Caco-2 (cell line): ENCODE data around the gene SCGB2A2. TPM values are rescaled to one million over a fixed set of nuclear protein-coding genes. Genes with fewer than 3 reads are reported as not detected.

Source experiments
- BruUV-seq: library from RNA; stranded (reverse); fragments of 400-500 nt; replicated peaks from 2 replicates; lab custom pipeline; 2021; lab: Mats Ljungman, UMichigan
- CTCF ChIA-PET: fragments of 300-600 bp; sonication (Branson Sonifier 250); formaldehyde crosslinking; loops from one replicate; lab custom pipeline; 2022; ENCODE audit warnings: antibody characterized with exemption; lab: Charles Lee
- POLR2A ChIA-PET: fragments of 300-600 bp; sonication (Branson Sonifier 250); formaldehyde crosslinking; loops from one replicate; lab custom pipeline; 2022; ENCODE audit warnings: antibody characterized with exemption; lab: Charles Lee
- DNase-seq, 2 experiments: peaks; one replicate each; pipeline versions ENCODE4 v3.0.0 to v3.0.0-alpha.2; 2020 to 2022
- H3K27me3 ChIP-seq: replicated peaks from 2 replicates; pipeline ENCODE4 v1.6.0; 2011; ENCODE audit warnings: low read length; ENCODE audit not compliant: control insufficient read depth, insufficient read depth
- H3K36me3 ChIP-seq: 2 replicates; pipeline ENCODE4 v1.5.1; 2011; ENCODE audit warnings: low read length; ENCODE audit not compliant: control insufficient read depth, insufficient read depth
- H3K4me1 ChIP-seq: fragments of 250-450 bp; sonication (Bioruptor Pico); 2 replicates; pipeline ENCODE4 v1.5.1; 2020; ENCODE audit warnings: mild to moderate bottlenecking
- H3K4me3 ChIP-seq: 2 replicates; pipeline ENCODE4 v1.5.1; 2011; ENCODE audit warnings: low read depth, mild to moderate bottlenecking, control low read depth, low read length
- H3K9me3 ChIP-seq: fragments of 250-450 bp; sonication (Bioruptor Pico); 2 replicates; pipeline ENCODE4 v1.5.1; 2020; ENCODE audit warnings: mild to moderate bottlenecking, moderate library complexity
- H3K27ac Mint-ChIP-seq: one replicate; pipeline ENCODE4 v1.8.0; 2022; ENCODE audit warnings: mixed read lengths; ENCODE audit not compliant: unreplicated experiment
- H3K27me3 Mint-ChIP-seq: one replicate; pipeline ENCODE4 v1.8.0; 2022; ENCODE audit warnings: mixed read lengths; ENCODE audit not compliant: insufficient read depth, unreplicated experiment
- H3K36me3 Mint-ChIP-seq: one replicate; pipeline ENCODE4 v1.8.0; 2022; ENCODE audit warnings: mild to moderate bottlenecking, mixed read lengths; ENCODE audit not compliant: insufficient read depth, unreplicated experiment
- H3K4me1 Mint-ChIP-seq: one replicate; pipeline ENCODE4 v1.8.0; 2022; ENCODE audit warnings: low read depth, mixed read lengths; ENCODE audit not compliant: unreplicated experiment
- H3K4me3 Mint-ChIP-seq: one replicate; pipeline ENCODE4 v1.8.0; 2022; ENCODE audit warnings: mild to moderate bottlenecking, moderate library complexity, mixed read lengths; ENCODE audit not compliant: unreplicated experiment
- H3K9me3 Mint-ChIP-seq: one replicate; pipeline ENCODE4 v1.8.0; 2022; ENCODE audit warnings: mixed read lengths; ENCODE audit not compliant: unreplicated experiment
- CTCF ChIP-seq, 2 experiments: fragments of 200-600 bp in 1 of 2; IDR thresholded peaks; 1 replicate in 1 of 2; 2 replicates in 1 of 2; pipeline versions ENCODE4 v1.5.1 to v1.8.0; 2011 to 2022; ENCODE audit warnings: antibody characterized with exemption in 1 of 2, control low read depth in 1 of 2, inconsistent platforms in 1 of 2, low read depth in 1 of 2, low read length in 1 of 2, mild to moderate bottlenecking in 1 of 2, moderate library complexity in 1 of 2; ENCODE audit not compliant: insufficient read depth in 1 of 2, severe bottlenecking in 1 of 2, unreplicated experiment in 1 of 2
- intact Hi-C: fragments of 100-400 bp; cut with micrococcal nuclease; formaldehyde crosslinking; loops from one replicate; pipeline ENCODE4 v1.10.0; 2022; ENCODE audit not compliant: unreplicated experiment
- total RNA-seq: library from RNA; stranded (reverse); gene quantifications from 2 replicates; pipeline ENCODE4 v1.2.3, GENCODE V29; 2022

SCGB2A2 gene
- total RNA-seq, 1 experiment from 2014 or later, result not detected

- CTCF ChIA-PET, result interaction anchor here (0.5 kb wide), 1 partner anchor 260 kb away, joined by 3 read pairs; no protein-coding TSS in a partner anchor
- H3K27me3 Mint-ChIP-seq, result peaks cover 14% of the 10 kb centered on the region
These were observed 3.4 kb upstream of the SCGB2A2 start for GRCh38 chr11:62266558-62266957.

GRCh38 chr11:62267050-62267449, 2.9 kb upstream of the SCGB2A2 start:
- POLR2A ChIA-PET, result interaction anchor here (0.7 kb wide), 1 partner anchor 10 kb away, joined by 6 read pairs; no protein-coding TSS in a partner anchor
- no peak for TF ChIP-seq CTCF (IDR thresholded peaks at IDR 0.05; ENCODE audit: insufficient read depth in 1 of 2, low read depth in 1 of 2, low read length in 1 of 2, severe bottlenecking in 1 of 2, unreplicated experiment in 1 of 2)
- no peaks in the 10 kb centered on the region for H3K9me3 Mint-ChIP-seq
- H3K27me3 Mint-ChIP-seq, result peaks cover 14% of the 10 kb centered on the region
- CTCF ChIA-PET, result no interaction called here
- H3K27me3 ChIP-seq, result no peaks in the 10 kb centered on the region; the same call in 1 of the 2 replicates
- no peaks in the 10 kb centered on the region for H3K36me3 Mint-ChIP-seq
- BruUV-seq, result no TSS peak
- DNase-seq, result no peak
- intact Hi-C loops, result no loop called here
- H3K4me3 Mint-ChIP-seq, result no peak overlapping the region
- no peak overlapping the region for H3K4me3 ChIP-seq
- no peaks in the 10 kb centered on the region for H3K4me1 ChIP-seq
- no peaks in the 10 kb centered on the region for H3K9me3 ChIP-seq
- no peaks in the 10 kb centered on the region for H3K36me3 ChIP-seq
- H3K4me1 Mint-ChIP-seq, result no peaks in the 10 kb centered on the region
- H3K27ac Mint-ChIP-seq, result no peak overlapping the region

More at GRCh38 chr11:62266558-62266957, 3.4 kb upstream of the SCGB2A2 start:
- TF ChIP-seq CTCF (IDR thresholded peaks at IDR 0.05; ENCODE audit: insufficient read depth in 1 of 2, low read depth in 1 of 2, low read length in 1 of 2, severe bottlenecking in 1 of 2, unreplicated experiment in 1 of 2), result no peak
- intact Hi-C loops, result no loop called here
- Histone ChIP-seq H3K4me1 (no peaks in the 10 kb centered on the region), H3K27me3 (no peaks in the 10 kb centered on the region; the same call in 1 of the 2 replicates), H3K36me3 (no peaks in the 10 kb centered on the region), H3K4me3 (no peak overlapping the region), H3K9me3 (no peaks in the 10 kb centered on the region)
- no peaks in the 10 kb centered on the region for H3K4me1 Mint-ChIP-seq
- BruUV-seq, result no TSS peak
- no peak overlapping the region for H3K27ac Mint-ChIP-seq
- H3K9me3 Mint-ChIP-seq, result no peaks in the 10 kb centered on the region
- no peak for DNase-seq
- POLR2A ChIA-PET, result interaction anchor here (0.7 kb wide), 1 partner anchor 10 kb away, joined by 6 read pairs; no protein-coding TSS in a partner anchor
- H3K36me3 Mint-ChIP-seq, result no peaks in the 10 kb centered on the region
- H3K4me3 Mint-ChIP-seq, result no peak overlapping the region

GRCh38 chr11:62267576-62267975, 2.4 kb upstream of the SCGB2A2 start:
- H3K9me3 Mint-ChIP-seq, result no peaks in the 10 kb centered on the region
- no TSS peak for BruUV-seq
- no peak for TF ChIP-seq CTCF (IDR thresholded peaks at IDR 0.05; ENCODE audit: insufficient read depth in 1 of 2, low read depth in 1 of 2, low read length in 1 of 2, severe bottlenecking in 1 of 2, unreplicated experiment in 1 of 2)
- Histone ChIP-seq H3K9me3 (no peaks in the 10 kb centered on the region), H3K4me1 (no peaks in the 10 kb centered on the region), H3K36me3 (no peaks in the 10 kb centered on the region), H3K4me3 (no peak overlapping the region), H3K27me3 (no peaks in the 10 kb centered on the region; the same call in 1 of the 2 replicates)
- no peak overlapping the region for H3K4me3 Mint-ChIP-seq
- ChIA-PET CTCF (no interaction called here), POLR2A (no interaction called here)
- H3K36me3 Mint-ChIP-seq, result no peaks in the 10 kb centered on the region
- DNase-seq, result no peak
- H3K27ac Mint-ChIP-seq, result no peak overlapping the region
- H3K4me1 Mint-ChIP-seq, result no peaks in the 10 kb centered on the region
- intact Hi-C loops, result no loop called here
- H3K27me3 Mint-ChIP-seq, result peaks cover 14% of the 10 kb centered on the region
